GM12874 (cell line): ENCODE results near the gene SHISA9.

Experiments
- TF ChIP-seq, protein P1 (sequence below): IDR thresholded peaks from 2 replicates; pipeline ENCODE4 v1.5.1; 2011; ENCODE audit warnings: low read depth, mild to moderate bottlenecking, control low read depth, low read length, moderate library complexity; ENCODE audit not compliant: insufficient read depth

SHISA9 gene

GRCh38 chr16:13041646-13042290 is 140.4 kb downstream of the SHISA9 start:
- TF ChIP-seq, protein P1, sequence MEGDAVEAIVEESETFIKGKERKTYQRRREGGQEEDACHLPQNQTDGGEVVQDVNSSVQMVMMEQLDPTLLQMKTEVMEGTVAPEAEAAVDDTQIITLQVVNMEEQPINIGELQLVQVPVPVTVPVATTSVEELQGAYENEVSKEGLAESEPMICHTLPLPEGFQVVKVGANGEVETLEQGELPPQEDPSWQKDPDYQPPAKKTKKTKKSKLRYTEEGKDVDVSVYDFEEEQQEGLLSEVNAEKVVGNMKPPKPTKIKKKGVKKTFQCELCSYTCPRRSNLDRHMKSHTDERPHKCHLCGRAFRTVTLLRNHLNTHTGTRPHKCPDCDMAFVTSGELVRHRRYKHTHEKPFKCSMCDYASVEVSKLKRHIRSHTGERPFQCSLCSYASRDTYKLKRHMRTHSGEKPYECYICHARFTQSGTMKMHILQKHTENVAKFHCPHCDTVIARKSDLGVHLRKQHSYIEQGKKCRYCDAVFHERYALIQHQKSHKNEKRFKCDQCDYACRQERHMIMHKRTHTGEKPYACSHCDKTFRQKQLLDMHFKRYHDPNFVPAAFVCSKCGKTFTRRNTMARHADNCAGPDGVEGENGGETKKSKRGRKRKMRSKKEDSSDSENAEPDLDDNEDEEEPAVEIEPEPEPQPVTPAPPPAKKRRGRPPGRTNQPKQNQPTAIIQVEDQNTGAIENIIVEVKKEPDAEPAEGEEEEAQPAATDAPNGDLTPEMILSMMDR: no peak

- TF ChIP-seq, protein P1: no peak
These were observed 140.9 kb downstream of the SHISA9 start for GRCh38 chr16:13042291-13042685.

DNA sequence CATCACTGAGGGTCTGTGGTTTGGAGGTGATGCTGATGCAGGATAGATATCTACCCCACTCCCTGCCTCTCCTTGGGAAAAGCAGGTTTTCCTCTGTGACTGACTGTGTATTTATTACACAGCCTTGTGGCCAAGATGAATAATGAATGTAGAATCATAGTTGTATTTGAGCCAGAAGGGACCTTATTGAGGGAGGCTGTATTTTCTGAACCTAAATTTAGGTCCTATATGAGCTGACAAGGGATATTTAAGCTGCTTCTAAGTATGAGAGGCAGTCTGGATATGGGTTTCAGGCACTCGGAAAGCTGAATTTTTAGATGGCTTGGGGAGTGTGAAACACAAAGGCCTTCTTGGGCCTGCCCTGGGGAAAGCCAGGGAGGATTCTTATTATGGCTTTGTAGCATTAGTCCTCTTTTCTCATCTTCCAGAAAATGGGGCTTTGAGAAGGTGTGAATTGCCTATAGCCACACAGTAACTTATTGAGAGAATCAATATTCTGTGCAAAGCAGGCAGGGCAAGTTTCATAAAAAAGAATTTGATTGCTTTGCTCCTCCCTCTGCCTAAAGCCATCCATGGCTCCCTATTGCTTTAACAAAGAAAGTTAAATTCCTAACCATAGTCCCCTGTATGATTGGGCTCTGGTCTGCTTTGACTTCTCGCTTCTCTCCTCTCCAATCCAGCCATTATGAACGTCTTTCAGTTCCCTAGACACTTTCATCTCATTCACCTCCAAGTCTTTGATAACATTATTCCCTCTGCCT is 144.8 kb downstream of the SHISA9 start:
- TF ChIP-seq, protein P1: no peak

- TF ChIP-seq, protein P1: no peak
These were observed 145.9 kb downstream of the SHISA9 start for GRCh38 chr16:13047276-13047675.

- TF ChIP-seq, protein P1: no peak
These were observed 148.3 kb downstream of the SHISA9 start for GRCh38 chr16:13049688-13050087.

GRCh38 chr16:13052431-13052830 is 151.0 kb downstream of the SHISA9 start:
- TF ChIP-seq, protein P1: no peak

DNA sequence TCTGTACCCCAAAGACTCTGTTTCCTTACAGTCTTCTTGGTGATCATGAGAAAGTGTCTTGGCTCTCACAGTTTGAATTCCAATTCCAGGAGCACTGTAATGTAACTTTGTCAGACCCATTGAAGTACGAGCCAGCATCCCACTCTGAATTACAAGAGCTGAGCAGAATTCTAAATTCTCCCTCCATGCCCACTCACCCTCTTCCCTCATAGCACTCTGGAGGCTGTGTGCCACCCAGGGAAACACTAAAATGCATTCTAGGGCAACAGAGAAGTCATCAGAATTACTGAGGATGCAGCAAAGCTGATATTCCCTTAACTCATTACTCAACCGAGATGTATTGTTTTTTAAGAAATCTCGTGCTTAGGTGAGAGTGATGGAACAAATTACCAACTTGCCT is 154.1 kb downstream of the SHISA9 start:
- TF ChIP-seq, protein P1: no peak
